Measurements from ENCODE around the gene GNPNAT1. TPM values are rescaled to one million over a fixed set of nuclear protein-coding genes. Genes with fewer than 3 reads are reported as not detected.

The GNPNAT1 gene
- 10 to 100 TPM in 4 of 9 donors, 1 to 10 TPM in 5; 5.3 to 12.8 (median 8.0) TPM for total RNA-seq
- 10 to 100 TPM in 1 of 2 donors, 1 to 10 TPM in 1; 2.7 to 19.9 TPM for polyA plus RNA-seq
- long read RNA-seq, donor 1, partial matches to known transcripts: 0 of 2 reads
- long read RNA-seq, donor 1, other reads (novel, unspliced or antisense): 1 of 2 reads
- long read RNA-seq, donor 2, transcript GNPNAT1-201 (6 exons, 3,860 nt): major isoform, 24 of 31 reads
- long read RNA-seq, donor 2, partial matches to known transcripts: 1 of 31 reads
- long read RNA-seq, donor 2, other reads (novel, unspliced or antisense): 5 of 31 reads
- long read RNA-seq, donor 3, transcript GNPNAT1-201 (6 exons, 3,860 nt): major isoform, 11 of 13 reads
- long read RNA-seq, donor 3, partial matches to known transcripts: 1 of 13 reads
- long read RNA-seq, donor 3, other reads (novel, unspliced or antisense): 1 of 13 reads

DNA sequence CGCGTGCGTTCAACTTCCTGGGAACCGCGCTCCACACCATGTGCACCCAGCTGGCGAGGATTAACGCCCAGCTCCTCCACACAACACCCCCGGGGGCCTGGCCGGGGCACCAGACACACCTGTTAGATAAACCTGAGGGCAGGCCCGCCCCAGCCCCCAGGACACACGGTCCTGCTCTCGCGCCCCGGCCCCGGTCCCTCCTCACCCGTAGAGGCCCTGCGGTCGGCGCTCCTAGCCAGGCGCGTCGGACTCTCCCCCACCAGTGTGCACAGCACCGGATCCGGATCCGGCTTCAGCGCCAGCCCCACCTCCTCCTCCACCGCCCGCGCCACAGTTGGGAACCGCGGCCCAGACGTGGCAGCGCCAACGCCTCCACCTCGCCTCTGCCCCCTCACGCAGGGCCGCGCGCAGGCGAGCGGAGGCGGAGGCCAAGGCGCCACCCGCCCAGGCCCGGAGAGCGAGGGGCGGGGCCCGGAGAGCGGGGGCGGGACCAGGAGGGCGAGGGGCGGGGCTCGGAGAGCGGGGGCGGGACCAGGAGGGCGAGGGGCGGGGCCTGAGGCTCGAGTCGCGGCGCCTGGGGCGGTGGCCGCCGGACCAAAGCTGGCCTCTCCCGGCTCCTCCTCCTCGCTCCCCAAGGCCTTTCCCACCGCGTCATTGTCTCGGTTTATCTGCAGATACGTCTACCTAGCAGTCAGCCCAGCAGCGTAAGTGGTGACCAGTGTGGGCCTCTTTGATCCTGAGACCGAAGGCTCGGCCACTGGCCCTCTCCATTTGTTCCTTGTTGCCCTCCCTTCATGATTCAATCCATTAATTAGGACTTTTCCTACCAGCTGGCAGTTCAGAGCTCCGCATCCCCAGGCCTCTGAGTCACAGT lies at the start of gene GNPNAT1:
Gene GNPNAT1 (minus strand): TSS at position 385 of the 874 bp plus-strand sequence. CDS start 6,957 bp downstream, outside the sequence.
- WGBS, 4 donors: 1 to 6% (median 2%) methylated on average over 13 to 74 of the region's 74 CpGs
- Histone ChIP-seq H3K27ac (peak within 1 kb of the TSS; percentile 58 to 91 (median 87)), H3K4me1 (peaks cover 0 to 30% (median 12%) of the 10 kb centered on the region in 12 donors), H3K36me3 (peaks cover 0 to 5% (median 0%) of the 10 kb centered on the region in 9 donors), H3K4me3 (peak within 1 kb of the TSS; percentile 52 to 82 (median 70)), H3K27me3 (no peaks in the 10 kb centered on the region), H3K9me3 (no peaks in the 10 kb centered on the region)
- ATAC-seq (peak; percentile 78 to 97 (median 94)), DNase-seq (peak; percentile 85 to 93 (median 88))
- intact Hi-C loops (cut with DNase I): loop anchor here in 1 of 10 donors (5.0 kb wide), 1 partner anchor 239 kb away; the partner anchor contains the start of genes GPR137C and TXNDC16
- peak in 1 of 2 donors; percentile 56 for TF ChIP-seq POLR2A (IDR thresholded peaks at IDR 0.05)
- TF ChIP-seq, protein P1, sequence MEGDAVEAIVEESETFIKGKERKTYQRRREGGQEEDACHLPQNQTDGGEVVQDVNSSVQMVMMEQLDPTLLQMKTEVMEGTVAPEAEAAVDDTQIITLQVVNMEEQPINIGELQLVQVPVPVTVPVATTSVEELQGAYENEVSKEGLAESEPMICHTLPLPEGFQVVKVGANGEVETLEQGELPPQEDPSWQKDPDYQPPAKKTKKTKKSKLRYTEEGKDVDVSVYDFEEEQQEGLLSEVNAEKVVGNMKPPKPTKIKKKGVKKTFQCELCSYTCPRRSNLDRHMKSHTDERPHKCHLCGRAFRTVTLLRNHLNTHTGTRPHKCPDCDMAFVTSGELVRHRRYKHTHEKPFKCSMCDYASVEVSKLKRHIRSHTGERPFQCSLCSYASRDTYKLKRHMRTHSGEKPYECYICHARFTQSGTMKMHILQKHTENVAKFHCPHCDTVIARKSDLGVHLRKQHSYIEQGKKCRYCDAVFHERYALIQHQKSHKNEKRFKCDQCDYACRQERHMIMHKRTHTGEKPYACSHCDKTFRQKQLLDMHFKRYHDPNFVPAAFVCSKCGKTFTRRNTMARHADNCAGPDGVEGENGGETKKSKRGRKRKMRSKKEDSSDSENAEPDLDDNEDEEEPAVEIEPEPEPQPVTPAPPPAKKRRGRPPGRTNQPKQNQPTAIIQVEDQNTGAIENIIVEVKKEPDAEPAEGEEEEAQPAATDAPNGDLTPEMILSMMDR (IDR thresholded peaks at IDR 0.05): no peak

DNA sequence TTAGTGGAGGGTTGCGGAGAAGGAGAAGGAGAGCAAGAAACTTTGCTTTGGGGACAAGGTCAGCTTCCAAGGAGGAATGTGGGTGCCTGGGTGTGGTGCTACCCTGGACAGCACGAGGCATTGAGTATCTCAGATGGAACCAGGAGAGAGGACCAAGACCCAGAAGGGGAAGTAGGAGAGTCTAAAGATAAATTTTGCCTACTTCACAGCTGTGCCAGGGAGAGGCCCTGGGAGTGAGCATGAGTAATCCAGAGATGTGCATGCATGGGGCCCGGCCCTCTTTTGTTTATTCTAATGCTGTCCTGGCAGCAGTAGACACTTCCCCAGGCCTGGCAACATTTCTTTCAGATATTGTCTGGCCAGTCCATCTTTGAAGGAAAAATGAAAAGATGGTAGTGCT lies 49.5 kb upstream of the GNPNAT1 start:
- no peak for TF ChIP-seq POLR2A (IDR thresholded peaks at IDR 0.05)
- TF ChIP-seq, protein P1 (IDR thresholded peaks at IDR 0.05): no peak
- intact Hi-C loops (cut with DNase I): no loop called here
- DNase-seq (peak in 2 of 5 donors; percentile 42 to 49), ATAC-seq (peak in 3 of 4 donors; percentile 35 to 86 (median 63))
- no peak overlapping the region for H3K27ac ChIP-seq
- no peaks in the 10 kb centered on the region for H3K27me3 ChIP-seq
- peaks cover 0 to 19% (median 13%) of the 10 kb centered on the region in 12 donors for H3K4me1 ChIP-seq
- H3K4me3 ChIP-seq: no peak overlapping the region
- H3K36me3 ChIP-seq: no peaks in the 10 kb centered on the region
- no peaks in the 10 kb centered on the region for H3K9me3 ChIP-seq
- 68 to 73% (median 70%) methylated on average over 3 of the region's 3 CpGs for whole genome bisulfite sequencing, 4 donors

DNA sequence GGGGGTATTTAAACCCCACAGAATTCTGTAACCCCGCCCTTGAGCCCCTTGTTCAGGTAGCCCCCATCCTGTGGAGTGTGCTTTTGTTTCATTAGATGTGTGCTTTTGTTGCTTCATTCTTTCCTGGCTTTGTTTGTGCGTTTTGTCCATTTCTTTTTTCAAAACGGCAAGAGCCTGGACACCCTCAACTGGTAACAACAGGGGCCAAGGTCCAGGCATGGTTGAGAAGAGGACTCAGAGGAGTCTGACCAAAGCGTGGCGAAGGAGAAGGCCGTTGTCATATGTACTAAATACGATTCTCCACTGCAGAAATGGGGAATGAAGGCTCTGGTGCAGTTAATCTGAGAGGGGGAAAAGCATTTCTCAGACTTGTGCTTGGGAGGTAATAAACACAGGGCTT lies 46.0 kb upstream of the GNPNAT1 start:
- WGBS, 4 donors: 91 to 94% (median 92%) methylated on average over 7 of the region's 7 CpGs
- intact Hi-C loops (cut with DNase I): no loop called here
- no peak for TF ChIP-seq POLR2A (IDR thresholded peaks at IDR 0.05)
- TF ChIP-seq, protein P1 (IDR thresholded peaks at IDR 0.05): no peak
- no peaks in the 10 kb centered on the region for H3K27me3 ChIP-seq
- DNase-seq (no peak), ATAC-seq (no peak)
- H3K9me3 ChIP-seq: no peaks in the 10 kb centered on the region
- H3K4me1 ChIP-seq: peaks cover 0 to 3% (median 0%) of the 10 kb centered on the region in 12 donors
- H3K4me3 ChIP-seq: no peak overlapping the region
- no peaks in the 10 kb centered on the region for H3K36me3 ChIP-seq
- no peak overlapping the region for H3K27ac ChIP-seq
